ENCODE results near the gene RPP21.
A peak's percentile ranks its signal among the peaks of the same experiment; 100 is the strongest.

The RPP21 gene

DNA sequence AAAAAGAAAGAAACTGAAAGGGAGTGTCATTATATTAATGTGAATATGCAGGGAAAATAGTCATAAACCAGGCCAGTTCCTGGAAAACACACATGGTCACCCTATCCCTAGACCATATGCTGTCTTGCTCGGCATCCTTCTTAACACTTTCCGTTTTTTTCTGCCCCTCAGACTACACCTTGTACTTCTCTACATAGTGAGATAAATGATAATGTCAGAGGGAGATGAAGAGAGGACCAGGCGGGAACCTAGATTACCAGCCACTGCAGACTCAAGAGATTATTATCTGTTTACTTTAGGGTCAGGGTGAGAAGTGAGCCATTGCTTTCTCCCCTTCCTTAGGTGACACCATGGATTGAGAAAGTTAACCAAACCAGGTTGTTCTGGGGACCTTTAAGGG is 3.7 kb upstream of the RPP21 start:
- Histone ChIP-seq H2AFZ (ENCODE audit: low read depth, low read length) (no peak overlapping the region), H3K79me2 (ENCODE audit: insufficient read depth, low read length) (peaks cover 9% of the 10 kb centered on the region), H3K36me3 (ENCODE audit: insufficient read depth, low read length) (peaks cover 28% of the 10 kb centered on the region), H4K20me1 (ENCODE audit: insufficient read depth, low read length) (no peaks in the 10 kb centered on the region), H3K9ac (ENCODE audit: low read depth, low read length) (no peak overlapping the region), H3K4me3 (ENCODE audit: low read depth in 1 of 2, low read length in 2 of 2) (no peak overlapping the region), H3K27ac (ENCODE audit: low read length) (no peak overlapping the region), H3K27me3 (ENCODE audit: insufficient read depth, low read length, poor library complexity) (no peaks in the 10 kb centered on the region), H3K4me2 (ENCODE audit: insufficient read depth, low read length) (no peak overlapping the region), H3K9me3 (ENCODE audit: insufficient read depth, low read length, severe bottlenecking) (no peaks in the 10 kb centered on the region), H3K4me1 (ENCODE audit: insufficient read depth, low read length) (peaks cover 14% of the 10 kb centered on the region)
- ATAC-seq (ENCODE audit: insufficient read depth, low read depth) (no peak), DNase-seq (no peak)
- TF ChIP-seq, protein P1, sequence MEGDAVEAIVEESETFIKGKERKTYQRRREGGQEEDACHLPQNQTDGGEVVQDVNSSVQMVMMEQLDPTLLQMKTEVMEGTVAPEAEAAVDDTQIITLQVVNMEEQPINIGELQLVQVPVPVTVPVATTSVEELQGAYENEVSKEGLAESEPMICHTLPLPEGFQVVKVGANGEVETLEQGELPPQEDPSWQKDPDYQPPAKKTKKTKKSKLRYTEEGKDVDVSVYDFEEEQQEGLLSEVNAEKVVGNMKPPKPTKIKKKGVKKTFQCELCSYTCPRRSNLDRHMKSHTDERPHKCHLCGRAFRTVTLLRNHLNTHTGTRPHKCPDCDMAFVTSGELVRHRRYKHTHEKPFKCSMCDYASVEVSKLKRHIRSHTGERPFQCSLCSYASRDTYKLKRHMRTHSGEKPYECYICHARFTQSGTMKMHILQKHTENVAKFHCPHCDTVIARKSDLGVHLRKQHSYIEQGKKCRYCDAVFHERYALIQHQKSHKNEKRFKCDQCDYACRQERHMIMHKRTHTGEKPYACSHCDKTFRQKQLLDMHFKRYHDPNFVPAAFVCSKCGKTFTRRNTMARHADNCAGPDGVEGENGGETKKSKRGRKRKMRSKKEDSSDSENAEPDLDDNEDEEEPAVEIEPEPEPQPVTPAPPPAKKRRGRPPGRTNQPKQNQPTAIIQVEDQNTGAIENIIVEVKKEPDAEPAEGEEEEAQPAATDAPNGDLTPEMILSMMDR (IDR thresholded peaks at IDR 0.05; ENCODE audit: borderline replicate concordance, extremely low read depth, low read length, poor library complexity, severe bottlenecking): no peak
- TF ChIP-seq EZH2 (IDR thresholded peaks at IDR 0.05; ENCODE audit: borderline replicate concordance, low read depth, low read length, severe bottlenecking): no peak

DNA sequence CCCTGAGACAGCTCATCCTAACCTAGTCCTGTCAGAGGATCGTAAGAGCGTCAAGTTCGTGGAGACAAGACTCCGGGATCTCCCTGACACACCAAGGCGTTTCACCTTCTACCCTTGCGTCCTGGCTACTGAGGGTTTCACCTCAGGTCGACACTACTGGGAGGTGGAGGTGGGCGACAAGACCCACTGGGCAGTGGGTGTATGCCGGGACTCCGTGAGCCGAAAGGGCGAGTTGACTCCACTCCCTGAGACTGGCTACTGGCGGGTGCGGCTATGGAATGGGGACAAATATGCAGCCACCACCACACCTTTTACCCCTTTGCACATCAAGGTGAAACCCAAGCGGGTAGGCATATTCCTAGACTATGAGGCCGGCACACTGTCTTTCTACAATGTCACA is 3.2 kb upstream of the RPP21 start:
- Histone ChIP-seq H3K27me3 (ENCODE audit: insufficient read depth, low read length, poor library complexity) (no peaks in the 10 kb centered on the region), H3K4me2 (ENCODE audit: insufficient read depth, low read length) (no peak overlapping the region), H3K4me1 (ENCODE audit: insufficient read depth, low read length) (peaks cover 16% of the 10 kb centered on the region), H3K36me3 (ENCODE audit: insufficient read depth, low read length) (peaks cover 31% of the 10 kb centered on the region), H3K79me2 (ENCODE audit: insufficient read depth, low read length) (peaks cover 11% of the 10 kb centered on the region), H4K20me1 (ENCODE audit: insufficient read depth, low read length) (no peaks in the 10 kb centered on the region), H3K9ac (ENCODE audit: low read depth, low read length) (no peak overlapping the region), H3K27ac (ENCODE audit: low read length) (no peak overlapping the region), H2AFZ (ENCODE audit: low read depth, low read length) (no peak overlapping the region), H3K4me3 (ENCODE audit: low read depth in 1 of 2, low read length in 2 of 2) (no peak overlapping the region), H3K9me3 (ENCODE audit: insufficient read depth, low read length, severe bottlenecking) (no peaks in the 10 kb centered on the region)
- TF ChIP-seq, protein P1 (IDR thresholded peaks at IDR 0.05; ENCODE audit: borderline replicate concordance, extremely low read depth, low read length, poor library complexity, severe bottlenecking): no peak
- no peak for TF ChIP-seq EZH2 (IDR thresholded peaks at IDR 0.05; ENCODE audit: borderline replicate concordance, low read depth, low read length, severe bottlenecking)
- DNase-seq (no peak), ATAC-seq (ENCODE audit: insufficient read depth, low read depth) (no peak)

DNA sequence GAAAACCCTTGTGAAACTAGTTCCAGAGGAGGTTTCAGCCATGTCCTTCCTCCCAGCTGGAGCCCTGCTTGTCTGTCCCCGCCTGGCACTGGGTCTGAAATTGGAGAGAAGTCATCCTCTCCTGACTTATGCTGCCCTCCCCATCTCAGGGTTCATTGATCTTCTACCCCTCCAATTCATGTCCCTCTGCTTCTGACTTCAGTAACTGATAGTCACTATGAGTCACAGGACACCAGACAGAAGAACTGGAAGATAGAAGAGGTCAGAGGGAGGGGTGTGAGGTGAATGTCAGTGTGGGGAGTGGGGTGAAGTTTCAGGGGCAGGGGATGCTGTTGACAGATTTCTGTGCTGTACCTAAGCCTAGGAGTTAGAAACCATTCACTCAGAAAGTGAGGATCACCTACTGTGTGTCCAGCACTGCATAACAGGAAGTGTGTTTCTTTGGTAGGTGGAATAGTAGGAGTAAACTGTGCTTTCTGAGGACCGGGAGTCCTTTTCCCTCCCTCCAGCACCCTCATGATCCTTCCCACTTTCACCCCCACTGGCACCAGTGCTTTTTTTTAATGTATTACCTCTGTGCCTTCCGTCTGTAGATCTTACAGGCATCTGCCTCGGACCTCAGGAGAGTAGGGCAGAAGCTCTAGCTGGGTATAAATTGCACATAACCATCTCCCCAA is 627 bp upstream of the RPP21 start:
- peak overlapping the region; percentile 85 for H3K9ac ChIP-seq (ENCODE audit: low read depth, low read length)

More for the DNA sequence above, 627 bp upstream of the RPP21 start:
- peak overlapping the region; percentile 66 to 94; a peak in 3 of 4 replicates for H3K4me3 ChIP-seq (ENCODE audit: low read depth in 1 of 2, low read length in 2 of 2)
- H3K27ac ChIP-seq (ENCODE audit: low read length): peak overlapping the region; percentile 86
- H4K20me1 ChIP-seq (ENCODE audit: insufficient read depth, low read length): no peaks in the 10 kb centered on the region
- TF ChIP-seq, protein P1 (IDR thresholded peaks at IDR 0.05; ENCODE audit: borderline replicate concordance, extremely low read depth, low read length, poor library complexity, severe bottlenecking): no peak
- no peak for TF ChIP-seq EZH2 (IDR thresholded peaks at IDR 0.05; ENCODE audit: borderline replicate concordance, low read depth, low read length, severe bottlenecking)
- peak overlapping the region; percentile 83 for H3K4me2 ChIP-seq (ENCODE audit: insufficient read depth, low read length)
- peak overlapping the region; percentile 96 for H2AFZ ChIP-seq (ENCODE audit: low read depth, low read length)
- DNase-seq: no peak
- no peaks in the 10 kb centered on the region for H3K27me3 ChIP-seq (ENCODE audit: insufficient read depth, low read length, poor library complexity)
- no peak for ATAC-seq (ENCODE audit: insufficient read depth, low read depth)
- no peaks in the 10 kb centered on the region for H3K9me3 ChIP-seq (ENCODE audit: insufficient read depth, low read length, severe bottlenecking)
- H3K36me3 ChIP-seq (ENCODE audit: insufficient read depth, low read length): peaks cover 37% of the 10 kb centered on the region
- peaks cover 11% of the 10 kb centered on the region for H3K79me2 ChIP-seq (ENCODE audit: insufficient read depth, low read length)
- peaks cover 16% of the 10 kb centered on the region for H3K4me1 ChIP-seq (ENCODE audit: insufficient read depth, low read length)

Data from DND-41 (cell line).